Liver (tissue), 9 donors: ENCODE results near the gene SEMA6D. TPM values are rescaled to one million over a fixed set of nuclear protein-coding genes. Genes with fewer than 3 reads are reported as not detected.

Source experiments
- DNase-seq: peaks from one replicate; pipeline ENCODE4 v3.0.0-alpha.2; 2017; ENCODE audit warnings: low spot score
- H3K27ac ChIP-seq, 2 donors: one replicate each; pipeline ENCODE4 v1.7.0; 2013; ENCODE audit warnings: inconsistent platforms in 2 of 2, low read length in 2 of 2, control low read depth in 1 of 2, low read depth in 1 of 2, mild to moderate bottlenecking in 1 of 2
- H3K27me3 ChIP-seq, 4 donors: one replicate each; pipeline versions ENCODE4 v1.6.1 to v1.7.0; 2013; ENCODE audit warnings: low read length in 3 of 4, inconsistent platforms in 1 of 4, mild to moderate bottlenecking in 1 of 4, moderate library complexity in 1 of 4; ENCODE audit not compliant: control insufficient read depth in 4 of 4, insufficient read depth in 4 of 4
- H3K36me3 ChIP-seq, 4 donors: one replicate each; pipeline versions ENCODE4 v1.6.1 to v1.7.0; 2013; ENCODE audit warnings: low read length in 3 of 4, mild to moderate bottlenecking in 3 of 4, low read depth in 1 of 4, moderate library complexity in 1 of 4; ENCODE audit not compliant: control insufficient read depth in 4 of 4, insufficient read depth in 3 of 4
- H3K4me1 ChIP-seq, 4 donors: one replicate each; pipeline versions ENCODE4 v1.6.1 to v1.7.0; 2013; ENCODE audit warnings: low read length in 3 of 4, mild to moderate bottlenecking in 3 of 4, moderate library complexity in 1 of 4; ENCODE audit not compliant: control insufficient read depth in 4 of 4, insufficient read depth in 4 of 4
- H3K4me3 ChIP-seq, 3 donors: one replicate each; pipeline versions ENCODE4 v1.6.1 to v1.7.0; 2013; ENCODE audit warnings: low read length in 3 of 3, control low read depth in 1 of 3, low read depth in 1 of 3, mild to moderate bottlenecking in 1 of 3
- H3K9ac ChIP-seq, 2 donors: one replicate each; pipeline ENCODE4 v1.7.0; 2013; ENCODE audit warnings: low read length in 2 of 2, mild to moderate bottlenecking in 2 of 2, moderate library complexity in 2 of 2, control low read depth in 1 of 2, low read depth in 1 of 2
- H3K9me3 ChIP-seq, 4 donors: one replicate each; pipeline versions ENCODE4 v1.6.1 to v1.7.0; 2013; ENCODE audit warnings: low read length in 3 of 4; ENCODE audit not compliant: control insufficient read depth in 4 of 4
- FOXA1 ChIP-seq: IDR thresholded peaks from 2 replicates; pipeline ENCODE4 v1.6.1; 2016; ENCODE audit warnings: antibody characterized with exemption
- HNF4A ChIP-seq, 2 donors: conservative IDR thresholded peaks; 2 replicates each; pipeline ENCODE4 v1.6.1; 2016; ENCODE audit warnings: antibody characterized with exemption in 2 of 2, mild to moderate bottlenecking in 2 of 2
- HNF4G ChIP-seq: IDR thresholded peaks from 2 replicates; pipeline ENCODE4 v1.6.1; 2016; ENCODE audit warnings: antibody characterized with exemption
- NR2F2 ChIP-seq: IDR thresholded peaks from 2 replicates; pipeline ENCODE4 v1.6.1; 2016; ENCODE audit warnings: antibody characterized with exemption
- SP1 ChIP-seq: IDR thresholded peaks from 2 replicates; pipeline ENCODE4 v1.6.1; 2018; ENCODE audit warnings: antibody characterized with exemption, mild to moderate bottlenecking
- TAF1 ChIP-seq: conservative IDR thresholded peaks from 2 replicates; pipeline ENCODE4 v1.6.1; 2016; ENCODE audit warnings: antibody characterized with exemption, mild to moderate bottlenecking
- YY1 ChIP-seq: IDR thresholded peaks from 2 replicates; pipeline ENCODE4 v1.6.1; 2016; ENCODE audit warnings: antibody characterized with exemption, mild to moderate bottlenecking
- WGBS: extraction: QIAGEN DNeasy Blood & Tissue Kit; methylation state at CpG from one replicate; pipeline ENCODE4 v1.1.7; 2013; 5-methylcytosine and 5-hydroxymethylcytosine counted together
- polyA plus RNA-seq, 2 donors: library from polyadenylated mRNA; stranded (reverse) in 1 of 2; unstranded in 1 of 2; fragments of 200-250 nt in 1 of 2; fragments of >200 nt in 1 of 2; fragmentation: Nextera tagmentation in 1 of 2; extraction: Ambion mirVana in 1 of 2; gene quantifications; one replicate each; pipeline versions ENCODE4 v1.2.1 to v1.2.3, GENCODE V29; 2013 to 2015
- total RNA-seq, 2 donors: library from RNA; depleted of rRNA; stranded (reverse); fragments of >200 nt; gene quantifications; one replicate each; pipeline ENCODE4 v1.2.3, GENCODE V29; 2014
- TF ChIP-seq, protein P1 (sequence below): IDR thresholded peaks from 2 replicates; pipeline ENCODE4 v1.6.1; 2016; ENCODE audit warnings: antibody characterized with exemption
- TF ChIP-seq, protein P2 (sequence below): IDR thresholded peaks from 2 replicates; pipeline ENCODE4 v1.6.1; 2016; ENCODE audit warnings: antibody characterized with exemption
- TF ChIP-seq, protein P3 (sequence below): IDR thresholded peaks from 2 replicates; pipeline ENCODE4 v1.6.1; 2016; ENCODE audit warnings: antibody characterized with exemption, mild to moderate bottlenecking
- TF ChIP-seq, protein P4 (sequence below): fragments of 150-350 bp; IDR thresholded peaks from 2 replicates; pipeline ENCODE4 v1.5.1; 2017; ENCODE audit warnings: improper control_type of control experiment, low read depth, low read length; ENCODE audit not compliant: missing input control
- donor health status: healthy.
- donor health status: healthy.
- donor health status: healthy.
- donor health status: healthy.
- donor health status: healthy.

Gene SEMA6D
- total and polyA plus RNA-seq, 4 donors = 1.0 to 4.5 (median 3.1) TPM

DNA sequence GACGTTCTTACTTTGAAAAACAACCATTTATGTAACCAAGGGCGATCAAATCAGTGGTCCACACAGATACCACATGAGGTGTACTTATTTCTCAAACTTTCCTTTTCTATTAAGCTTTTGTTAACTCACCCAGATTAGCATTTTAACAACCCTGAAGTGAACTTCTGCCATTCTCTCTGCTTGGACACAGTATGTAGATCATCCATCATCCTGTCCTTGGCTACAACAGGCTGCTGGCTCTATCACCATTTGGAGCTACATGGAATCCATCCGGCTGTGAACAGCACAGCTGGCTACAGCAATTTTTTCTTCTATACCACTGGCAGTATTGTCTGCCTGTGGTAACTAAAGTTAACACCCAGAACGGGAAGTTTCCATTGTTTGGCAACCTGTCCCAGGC, 4.4 kb downstream of the SEMA6D start:
- no peaks in the 10 kb centered on the region for H3K9me3 ChIP-seq
- H3K27ac ChIP-seq = peak overlapping the region in 1 of 2 donors; percentile 24
- peaks cover 0 to 5% (median 3%) of the 10 kb centered on the region in 4 donors for H3K27me3 ChIP-seq
- peaks cover 9 to 18% (median 14%) of the 10 kb centered on the region in 4 donors for H3K4me1 ChIP-seq
- WGBS = 70% methylated on average over 4 of the region's 4 CpGs
- DNase-seq = no peak
- no peak overlapping the region for H3K9ac ChIP-seq
- H3K4me3 ChIP-seq = no peak overlapping the region
- H3K36me3 ChIP-seq = no peaks in the 10 kb centered on the region
- TF ChIP-seq SP1 (no peak), TAF1 (no peak), HNF4G (no peak), NR2F2 (no peak), HNF4A (conservative IDR thresholded peaks at IDR 0.05) (no peak), YY1 (no peak)
- TF ChIP-seq, protein P1, sequence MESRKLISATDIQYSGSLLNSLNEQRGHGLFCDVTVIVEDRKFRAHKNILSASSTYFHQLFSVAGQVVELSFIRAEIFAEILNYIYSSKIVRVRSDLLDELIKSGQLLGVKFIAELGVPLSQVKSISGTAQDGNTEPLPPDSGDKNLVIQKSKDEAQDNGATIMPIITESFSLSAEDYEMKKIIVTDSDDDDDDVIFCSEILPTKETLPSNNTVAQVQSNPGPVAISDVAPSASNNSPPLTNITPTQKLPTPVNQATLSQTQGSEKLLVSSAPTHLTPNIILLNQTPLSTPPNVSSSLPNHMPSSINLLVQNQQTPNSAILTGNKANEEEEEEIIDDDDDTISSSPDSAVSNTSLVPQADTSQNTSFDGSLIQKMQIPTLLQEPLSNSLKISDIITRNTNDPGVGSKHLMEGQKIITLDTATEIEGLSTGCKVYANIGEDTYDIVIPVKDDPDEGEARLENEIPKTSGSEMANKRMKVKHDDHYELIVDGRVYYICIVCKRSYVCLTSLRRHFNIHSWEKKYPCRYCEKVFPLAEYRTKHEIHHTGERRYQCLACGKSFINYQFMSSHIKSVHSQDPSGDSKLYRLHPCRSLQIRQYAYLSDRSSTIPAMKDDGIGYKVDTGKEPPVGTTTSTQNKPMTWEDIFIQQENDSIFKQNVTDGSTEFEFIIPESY = no peak
- TF ChIP-seq, protein P2, sequence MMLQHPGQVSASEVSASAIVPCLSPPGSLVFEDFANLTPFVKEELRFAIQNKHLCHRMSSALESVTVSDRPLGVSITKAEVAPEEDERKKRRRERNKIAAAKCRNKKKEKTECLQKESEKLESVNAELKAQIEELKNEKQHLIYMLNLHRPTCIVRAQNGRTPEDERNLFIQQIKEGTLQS = no peak
- TF ChIP-seq, protein P3, sequence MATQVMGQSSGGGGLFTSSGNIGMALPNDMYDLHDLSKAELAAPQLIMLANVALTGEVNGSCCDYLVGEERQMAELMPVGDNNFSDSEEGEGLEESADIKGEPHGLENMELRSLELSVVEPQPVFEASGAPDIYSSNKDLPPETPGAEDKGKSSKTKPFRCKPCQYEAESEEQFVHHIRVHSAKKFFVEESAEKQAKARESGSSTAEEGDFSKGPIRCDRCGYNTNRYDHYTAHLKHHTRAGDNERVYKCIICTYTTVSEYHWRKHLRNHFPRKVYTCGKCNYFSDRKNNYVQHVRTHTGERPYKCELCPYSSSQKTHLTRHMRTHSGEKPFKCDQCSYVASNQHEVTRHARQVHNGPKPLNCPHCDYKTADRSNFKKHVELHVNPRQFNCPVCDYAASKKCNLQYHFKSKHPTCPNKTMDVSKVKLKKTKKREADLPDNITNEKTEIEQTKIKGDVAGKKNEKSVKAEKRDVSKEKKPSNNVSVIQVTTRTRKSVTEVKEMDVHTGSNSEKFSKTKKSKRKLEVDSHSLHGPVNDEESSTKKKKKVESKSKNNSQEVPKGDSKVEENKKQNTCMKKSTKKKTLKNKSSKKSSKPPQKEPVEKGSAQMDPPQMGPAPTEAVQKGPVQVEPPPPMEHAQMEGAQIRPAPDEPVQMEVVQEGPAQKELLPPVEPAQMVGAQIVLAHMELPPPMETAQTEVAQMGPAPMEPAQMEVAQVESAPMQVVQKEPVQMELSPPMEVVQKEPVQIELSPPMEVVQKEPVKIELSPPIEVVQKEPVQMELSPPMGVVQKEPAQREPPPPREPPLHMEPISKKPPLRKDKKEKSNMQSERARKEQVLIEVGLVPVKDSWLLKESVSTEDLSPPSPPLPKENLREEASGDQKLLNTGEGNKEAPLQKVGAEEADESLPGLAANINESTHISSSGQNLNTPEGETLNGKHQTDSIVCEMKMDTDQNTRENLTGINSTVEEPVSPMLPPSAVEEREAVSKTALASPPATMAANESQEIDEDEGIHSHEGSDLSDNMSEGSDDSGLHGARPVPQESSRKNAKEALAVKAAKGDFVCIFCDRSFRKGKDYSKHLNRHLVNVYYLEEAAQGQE = no peak
- TF ChIP-seq, protein P4, sequence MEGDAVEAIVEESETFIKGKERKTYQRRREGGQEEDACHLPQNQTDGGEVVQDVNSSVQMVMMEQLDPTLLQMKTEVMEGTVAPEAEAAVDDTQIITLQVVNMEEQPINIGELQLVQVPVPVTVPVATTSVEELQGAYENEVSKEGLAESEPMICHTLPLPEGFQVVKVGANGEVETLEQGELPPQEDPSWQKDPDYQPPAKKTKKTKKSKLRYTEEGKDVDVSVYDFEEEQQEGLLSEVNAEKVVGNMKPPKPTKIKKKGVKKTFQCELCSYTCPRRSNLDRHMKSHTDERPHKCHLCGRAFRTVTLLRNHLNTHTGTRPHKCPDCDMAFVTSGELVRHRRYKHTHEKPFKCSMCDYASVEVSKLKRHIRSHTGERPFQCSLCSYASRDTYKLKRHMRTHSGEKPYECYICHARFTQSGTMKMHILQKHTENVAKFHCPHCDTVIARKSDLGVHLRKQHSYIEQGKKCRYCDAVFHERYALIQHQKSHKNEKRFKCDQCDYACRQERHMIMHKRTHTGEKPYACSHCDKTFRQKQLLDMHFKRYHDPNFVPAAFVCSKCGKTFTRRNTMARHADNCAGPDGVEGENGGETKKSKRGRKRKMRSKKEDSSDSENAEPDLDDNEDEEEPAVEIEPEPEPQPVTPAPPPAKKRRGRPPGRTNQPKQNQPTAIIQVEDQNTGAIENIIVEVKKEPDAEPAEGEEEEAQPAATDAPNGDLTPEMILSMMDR = no peak

DNA sequence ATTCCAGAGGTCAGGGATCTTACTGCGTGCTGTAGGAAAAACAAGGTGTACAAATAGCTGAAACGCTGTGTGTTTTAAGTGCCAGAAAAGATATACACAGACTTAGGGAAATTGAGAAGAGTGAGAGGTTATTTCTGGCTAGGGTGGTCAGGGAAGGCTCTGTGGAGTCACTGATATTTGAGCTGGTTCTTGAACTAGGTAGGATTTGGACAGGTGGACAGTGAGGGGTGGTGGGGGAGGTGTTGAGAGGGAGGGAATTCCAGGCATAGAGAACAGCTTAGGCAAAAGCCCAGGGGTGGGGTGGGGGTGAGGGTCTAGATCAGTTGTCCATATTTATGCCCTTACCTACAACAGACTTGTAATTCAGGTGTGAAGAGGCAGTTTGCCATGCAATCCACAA, 7.0 kb downstream of the SEMA6D start:
- H3K9me3 ChIP-seq = no peaks in the 10 kb centered on the region
- TF ChIP-seq, protein P2 = no peak
- TF ChIP-seq, protein P4 = no peak
- no peak for TF ChIP-seq SP1
- no peak for TF ChIP-seq FOXA1
- no peaks in the 10 kb centered on the region for H3K36me3 ChIP-seq
- no peak overlapping the region for H3K9ac ChIP-seq
- 75% methylated on average over 2 of the region's 2 CpGs for WGBS
- no peak overlapping the region for H3K4me3 ChIP-seq
- peaks cover 0 to 3% (median under 1%) of the 10 kb centered on the region in 4 donors for H3K27me3 ChIP-seq
- DNase-seq = no peak
- H3K27ac ChIP-seq = no peak overlapping the region
- H3K4me1 ChIP-seq = peaks cover 0 to 4% (median under 1%) of the 10 kb centered on the region in 4 donors
